Stimulated activated CD4-positive, alpha-beta T cell treated with anti-CD3 and anti-CD28 coated beads, Interleukin-4, amount 100 ng/mL, for 24 hours (primary cell): ENCODE measurements around the gene LBX2.

ENCODE experiments used
- DNase-seq: peaks from one replicate; pipeline ENCODE4 v3.0.0-alpha.2; 2020

LBX2 gene

GRCh38 chr2:74450570-74451190, 48.7 kb downstream of the LBX2 start:
- no peak for DNase-seq

- DNase-seq, result no peak
Measured at GRCh38 chr2:74448771-74449170, 50.6 kb downstream of the LBX2 start.
